Immature natural killer cell (primary cell): ENCODE measurements around the gene DUSP5. TPM values are rescaled to one million over a fixed set of nuclear protein-coding genes. Genes with fewer than 3 reads are reported as not detected.

Experiments used
- polyA plus RNA-seq, 3 donors: library from polyadenylated mRNA; unstranded; fragments of 300-500 nt; fragmentation: Illumina TruSeq; gene quantifications; one replicate each; pipeline ENCODE4 v1.2.3, GENCODE V29; 2021

DUSP5 gene
- polyA plus RNA-seq, 3 donors from 2014 or later, result 2.9 to 4.5 (median 2.9) TPM

Other genes with a start within 250 kb of the DUSP5 start
- gene SMNDC1, start 193.0 kb upstream of the DUSP5 start, polyA plus RNA-seq, result 10 to 100 TPM; 12.3 to 26.4 (median 16.3) TPM
- 10 to 100 TPM; 32.3 to 92.1 (median 43.8) TPM for gene SMC3, start 69.8 kb downstream of the DUSP5 start, polyA plus RNA-seq
- not detected for gene RBM20, start 146.4 kb downstream of the DUSP5 start, polyA plus RNA-seq